ENCODE measurements around the gene MARCHF11.

DNA sequence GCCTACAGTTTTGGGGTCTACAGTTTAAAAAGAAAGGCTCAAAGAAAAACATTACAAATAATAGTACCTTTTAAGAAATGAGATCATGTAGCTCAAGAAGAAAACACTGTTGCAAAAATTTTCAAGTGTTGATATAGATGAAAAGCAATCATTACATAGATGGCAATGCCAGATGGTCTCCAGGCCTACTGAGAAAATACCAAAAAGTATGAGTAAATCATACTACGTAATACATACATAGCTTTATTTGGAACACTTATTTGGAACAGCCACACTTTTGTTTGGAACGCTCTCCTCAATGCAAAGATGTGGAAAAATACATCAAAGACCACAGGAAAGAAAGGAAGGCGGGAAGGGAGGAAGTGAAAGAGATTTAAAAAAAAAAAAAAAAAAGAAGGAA lies 44.1 kb downstream of the MARCHF11 start:
- TF ChIP-seq, protein P1, sequence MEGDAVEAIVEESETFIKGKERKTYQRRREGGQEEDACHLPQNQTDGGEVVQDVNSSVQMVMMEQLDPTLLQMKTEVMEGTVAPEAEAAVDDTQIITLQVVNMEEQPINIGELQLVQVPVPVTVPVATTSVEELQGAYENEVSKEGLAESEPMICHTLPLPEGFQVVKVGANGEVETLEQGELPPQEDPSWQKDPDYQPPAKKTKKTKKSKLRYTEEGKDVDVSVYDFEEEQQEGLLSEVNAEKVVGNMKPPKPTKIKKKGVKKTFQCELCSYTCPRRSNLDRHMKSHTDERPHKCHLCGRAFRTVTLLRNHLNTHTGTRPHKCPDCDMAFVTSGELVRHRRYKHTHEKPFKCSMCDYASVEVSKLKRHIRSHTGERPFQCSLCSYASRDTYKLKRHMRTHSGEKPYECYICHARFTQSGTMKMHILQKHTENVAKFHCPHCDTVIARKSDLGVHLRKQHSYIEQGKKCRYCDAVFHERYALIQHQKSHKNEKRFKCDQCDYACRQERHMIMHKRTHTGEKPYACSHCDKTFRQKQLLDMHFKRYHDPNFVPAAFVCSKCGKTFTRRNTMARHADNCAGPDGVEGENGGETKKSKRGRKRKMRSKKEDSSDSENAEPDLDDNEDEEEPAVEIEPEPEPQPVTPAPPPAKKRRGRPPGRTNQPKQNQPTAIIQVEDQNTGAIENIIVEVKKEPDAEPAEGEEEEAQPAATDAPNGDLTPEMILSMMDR (conservative IDR thresholded peaks at IDR 0.05 in 1 of 2, IDR thresholded peaks at IDR 0.05 in 1 of 2; ENCODE audit: extremely low read depth in 1 of 2, insufficient read depth in 1 of 2, low read depth in 1 of 2, low read length in 2 of 2) = no peak
- TF ChIP-seq EZH2 (IDR thresholded peaks at IDR 0.05; ENCODE audit: borderline replicate concordance, low read length) = no peak
